ENCODE results near the gene B4GALT2. TPM values are rescaled to one million over a fixed set of nuclear protein-coding genes. Genes with fewer than 3 reads are reported as not detected.

B4GALT2 gene
- total and polyA plus RNA-seq, 2 donors (not counting 1 experiment from before 2014, with no cell fraction given), result 4.6 to 6.5 TPM

GRCh38 chr1:43979261-43979527, 184 bp downstream of the B4GALT2 start:
- intact Hi-C loops (cut with micrococcal nuclease), result loop anchor here (10.0 kb wide), 2 partner anchors 274 to 1524 kb away; partner anchors contain the start of genes PPCS, ST3GAL3 and ZMYND12
- no peak overlapping the region for H3K4me3 Mint-ChIP-seq
- no peaks in the 10 kb centered on the region for H3K27me3 ChIP-seq (replicated peaks in 1 of 4; ENCODE audit: control extremely low read depth in 1 of 4, control insufficient read depth in 3 of 4, insufficient read depth in 4 of 4, low read length in 3 of 4)
- H3K79me2 ChIP-seq (ENCODE audit: control insufficient read depth, insufficient read depth, low read length), result peaks cover 16% of the 10 kb centered on the region
- CTCF ChIA-PET, result no interaction called here
- no peak overlapping the region for H3K27ac Mint-ChIP-seq
- peak overlapping the region; percentile 77 for H2AFZ ChIP-seq (ENCODE audit: insufficient read depth, low read depth, low read length, poor library complexity, severe bottlenecking)
- peak overlapping the region; percentile 90 for H3K4me2 ChIP-seq (replicated peaks; ENCODE audit: low read depth, low read length, poor library complexity, severe bottlenecking)
- H3K4me1 ChIP-seq (ENCODE audit: control insufficient read depth in 2 of 2, insufficient read depth in 2 of 2, low read length in 2 of 2), result peaks cover 32 to 62% of the 10 kb centered on the region in 2 donors
- POLR2A ChIA-PET, result interaction anchor here (0.6 kb wide), 1 partner anchor 9 kb away, joined by 4 read pairs; the partner anchor contains the start of gene DPH2
- H3K36me3 ChIP-seq (replicated peaks in 1 of 2; ENCODE audit: control extremely low read depth in 1 of 2, control insufficient read depth in 1 of 2, extremely low read depth in 1 of 2, insufficient read depth in 2 of 2, low read length in 1 of 2), result peaks cover 0 to 23% of the 10 kb centered on the region in 2 experiments
- no peak overlapping the region for H3K27ac ChIP-seq (ENCODE audit: low read length in 2 of 2)
- H3K4me3 ChIP-seq (ENCODE audit: control extremely low read depth in 1 of 5, extremely low read depth in 1 of 5, insufficient read depth in 1 of 5, low read depth in 2 of 5, low read length in 4 of 5), result peak overlapping the region in 4 of 5 experiments; percentile 26 to 63 (median 48)
- H3K27me3 Mint-ChIP-seq, result no peaks in the 10 kb centered on the region
- WGBS (ENCODE audit: insufficient coverage), result under 1% methylated on average over 45 of the region's 45 CpGs
- peak overlapping the region; percentile 63 for H3K9ac ChIP-seq (ENCODE audit: low read length)
- TF ChIP-seq, protein P1, sequence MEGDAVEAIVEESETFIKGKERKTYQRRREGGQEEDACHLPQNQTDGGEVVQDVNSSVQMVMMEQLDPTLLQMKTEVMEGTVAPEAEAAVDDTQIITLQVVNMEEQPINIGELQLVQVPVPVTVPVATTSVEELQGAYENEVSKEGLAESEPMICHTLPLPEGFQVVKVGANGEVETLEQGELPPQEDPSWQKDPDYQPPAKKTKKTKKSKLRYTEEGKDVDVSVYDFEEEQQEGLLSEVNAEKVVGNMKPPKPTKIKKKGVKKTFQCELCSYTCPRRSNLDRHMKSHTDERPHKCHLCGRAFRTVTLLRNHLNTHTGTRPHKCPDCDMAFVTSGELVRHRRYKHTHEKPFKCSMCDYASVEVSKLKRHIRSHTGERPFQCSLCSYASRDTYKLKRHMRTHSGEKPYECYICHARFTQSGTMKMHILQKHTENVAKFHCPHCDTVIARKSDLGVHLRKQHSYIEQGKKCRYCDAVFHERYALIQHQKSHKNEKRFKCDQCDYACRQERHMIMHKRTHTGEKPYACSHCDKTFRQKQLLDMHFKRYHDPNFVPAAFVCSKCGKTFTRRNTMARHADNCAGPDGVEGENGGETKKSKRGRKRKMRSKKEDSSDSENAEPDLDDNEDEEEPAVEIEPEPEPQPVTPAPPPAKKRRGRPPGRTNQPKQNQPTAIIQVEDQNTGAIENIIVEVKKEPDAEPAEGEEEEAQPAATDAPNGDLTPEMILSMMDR (IDR thresholded peaks at IDR 0.05), result no peak
- no peak for TF ChIP-seq EZH2 (IDR thresholded peaks at IDR 0.05; ENCODE audit: borderline replicate concordance, insufficient read depth, low read depth, low read length, poor library complexity, severe bottlenecking)
- no peak for ATAC-seq (ENCODE audit: low read depth)
- H3K4me1 Mint-ChIP-seq, result peaks cover 58% of the 10 kb centered on the region
- no peak for DNase-seq
- no peaks in the 10 kb centered on the region for H3K9me3 Mint-ChIP-seq (ENCODE audit: insufficient read depth)
- H3K9me3 ChIP-seq (ENCODE audit: control extremely low read depth in 1 of 3, control insufficient read depth in 2 of 3, insufficient read depth in 1 of 3, low read length in 2 of 3), result no peaks in the 10 kb centered on the region
- peaks cover 40% of the 10 kb centered on the region for H4K20me1 ChIP-seq (ENCODE audit: control insufficient read depth, insufficient read depth, low read length, poor library complexity, severe bottlenecking)

- peak overlapping the region; percentile 90 for H3K4me2 ChIP-seq (replicated peaks; ENCODE audit: low read depth, low read length, poor library complexity, severe bottlenecking)
- H2AFZ ChIP-seq (ENCODE audit: insufficient read depth, low read depth, low read length, poor library complexity, severe bottlenecking), result peak overlapping the region; percentile 77
- intact Hi-C loops (cut with micrococcal nuclease), result loop anchor here (10.0 kb wide), 2 partner anchors 275 to 1525 kb away; partner anchors contain the start of genes PPCS, ST3GAL3 and ZMYND12
- H3K4me3 Mint-ChIP-seq, result peak overlapping the region; percentile 93
- peaks cover 16% of the 10 kb centered on the region for H3K79me2 ChIP-seq (ENCODE audit: control insufficient read depth, insufficient read depth, low read length)
- ATAC-seq (ENCODE audit: low read depth) (no peak), DNase-seq (peak; percentile 50)
- ChIA-PET POLR2A (interaction anchor here (0.6 kb wide), 1 partner anchor 10 kb away, joined by 4 read pairs; the partner anchor contains the start of gene DPH2), CTCF (interaction anchor here (1.2 kb wide), 1 partner anchor 57 kb away, joined by 3 read pairs; no protein-coding TSS in a partner anchor)
- no peaks in the 10 kb centered on the region for H3K27me3 ChIP-seq (replicated peaks in 1 of 4; ENCODE audit: control extremely low read depth in 1 of 4, control insufficient read depth in 3 of 4, insufficient read depth in 4 of 4, low read length in 3 of 4)
- 8% methylated on average over 39 of the region's 45 CpGs for WGBS (ENCODE audit: insufficient coverage)
- H3K4me3 ChIP-seq (ENCODE audit: control extremely low read depth in 1 of 5, extremely low read depth in 1 of 5, insufficient read depth in 1 of 5, low read depth in 2 of 5, low read length in 4 of 5), result peak overlapping the region in 4 of 5 experiments; percentile 26 to 63 (median 48)
- peak overlapping the region; percentile 63 for H3K9ac ChIP-seq (ENCODE audit: low read length)
- peaks cover 0 to 23% of the 10 kb centered on the region in 2 experiments for H3K36me3 ChIP-seq (replicated peaks in 1 of 2; ENCODE audit: control extremely low read depth in 1 of 2, control insufficient read depth in 1 of 2, extremely low read depth in 1 of 2, insufficient read depth in 2 of 2, low read length in 1 of 2)
- H3K4me1 Mint-ChIP-seq, result peaks cover 53% of the 10 kb centered on the region
- H3K27me3 Mint-ChIP-seq, result no peaks in the 10 kb centered on the region
- H3K4me1 ChIP-seq (ENCODE audit: control insufficient read depth in 2 of 2, insufficient read depth in 2 of 2, low read length in 2 of 2), result peaks cover 32 to 60% of the 10 kb centered on the region in 2 donors
- H3K27ac Mint-ChIP-seq, result peak overlapping the region; percentile 69
- H3K27ac ChIP-seq (ENCODE audit: low read length in 2 of 2), result no peak overlapping the region
- no peaks in the 10 kb centered on the region for H3K9me3 Mint-ChIP-seq (ENCODE audit: insufficient read depth)
- H4K20me1 ChIP-seq (ENCODE audit: control insufficient read depth, insufficient read depth, low read length, poor library complexity, severe bottlenecking), result peaks cover 40% of the 10 kb centered on the region
- TF ChIP-seq EZH2 (IDR thresholded peaks at IDR 0.05; ENCODE audit: borderline replicate concordance, insufficient read depth, low read depth, low read length, poor library complexity, severe bottlenecking), result no peak
- TF ChIP-seq, protein P1 (IDR thresholded peaks at IDR 0.05), result no peak
- H3K9me3 ChIP-seq (ENCODE audit: control extremely low read depth in 1 of 3, control insufficient read depth in 2 of 3, insufficient read depth in 1 of 3, low read length in 2 of 3), result no peaks in the 10 kb centered on the region
Measured at GRCh38 chr1:43979528-43980254, 681 bp downstream of the B4GALT2 start.
